GM21360 (cell line): Measurements from ENCODE around the gene GTF2A1L.
A peak's percentile ranks its signal among the peaks of the same experiment; 100 is the strongest.
"Not testable (repeated sequence)": the region's sequence is repeated elsewhere in the genome, so short reads cannot be mapped to it uniquely, and the experiment has no call there.

ENCODE experiments used
- ATAC-seq: cut with Tn5 transposase; IDR thresholded peaks from one replicate; pipeline ENCODE4 v1.9.1; 2021; ENCODE audit warnings: mild to moderate bottlenecking, moderate library complexity; ENCODE audit not compliant: unreplicated experiment

GTF2A1L gene

GRCh38 chr2:48607307-48608014 is 10.2 kb upstream of the GTF2A1L start:
- no peak for ATAC-seq

DNA sequence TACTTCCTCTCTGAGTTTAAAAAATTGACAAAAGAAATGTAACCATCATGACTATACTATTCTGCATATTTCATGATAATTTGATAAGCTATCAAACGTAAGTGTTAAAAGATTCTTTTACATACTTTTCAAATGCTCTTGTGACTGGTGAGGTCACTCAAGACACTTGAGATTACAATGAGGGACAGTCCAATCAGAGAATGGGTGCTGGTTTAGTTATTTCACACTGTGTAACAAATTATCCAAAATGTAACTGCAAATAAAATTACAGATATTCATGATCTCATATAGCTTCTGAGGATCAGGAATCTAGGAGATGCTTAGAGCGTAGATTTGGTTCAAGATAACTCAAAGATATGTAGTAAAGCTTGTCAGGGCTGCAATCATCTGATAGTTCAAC is 4.4 kb upstream of the GTF2A1L start:
- no peak for ATAC-seq

DNA sequence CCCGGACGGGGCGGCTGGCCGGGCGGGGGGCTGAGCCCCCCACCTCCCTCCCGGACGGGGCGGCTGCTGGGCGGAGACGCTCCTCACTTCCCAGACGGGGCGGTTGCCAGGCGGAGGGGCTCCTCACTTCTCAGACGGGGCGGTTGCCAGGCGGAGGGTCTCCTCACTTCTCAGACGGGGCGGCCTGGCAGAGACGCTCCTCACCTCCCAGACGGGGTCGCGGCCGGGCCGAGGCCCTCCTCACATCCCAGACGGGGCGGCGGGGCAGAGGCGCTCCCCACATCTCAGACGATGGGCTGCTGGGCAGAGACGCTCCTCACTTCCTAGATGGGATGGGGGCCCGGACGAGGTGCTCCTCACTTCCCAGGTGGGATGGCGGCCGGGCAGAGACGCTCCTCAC is 3.1 kb upstream of the GTF2A1L start:
- ATAC-seq = not testable (repeated sequence)

DNA sequence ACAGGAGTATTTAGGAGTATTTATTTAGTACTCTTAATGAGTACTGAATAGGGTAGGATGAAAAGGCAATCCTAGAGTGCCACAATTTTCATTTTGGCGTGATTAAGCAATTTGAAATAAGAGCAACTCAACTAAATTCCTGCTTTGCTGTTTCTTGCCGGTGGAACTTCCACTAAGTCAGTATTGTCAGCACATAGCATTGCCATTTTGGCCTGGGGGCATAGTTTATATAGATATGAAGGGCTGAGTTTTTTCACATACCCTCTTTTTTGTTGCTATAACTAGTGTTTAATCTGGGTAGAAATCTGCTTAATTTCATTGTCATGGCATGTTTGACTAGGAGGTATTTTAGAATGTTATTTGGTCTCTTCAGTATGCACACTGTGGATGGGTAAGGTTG is 1.9 kb downstream of the GTF2A1L start:
- no peak for ATAC-seq

DNA sequence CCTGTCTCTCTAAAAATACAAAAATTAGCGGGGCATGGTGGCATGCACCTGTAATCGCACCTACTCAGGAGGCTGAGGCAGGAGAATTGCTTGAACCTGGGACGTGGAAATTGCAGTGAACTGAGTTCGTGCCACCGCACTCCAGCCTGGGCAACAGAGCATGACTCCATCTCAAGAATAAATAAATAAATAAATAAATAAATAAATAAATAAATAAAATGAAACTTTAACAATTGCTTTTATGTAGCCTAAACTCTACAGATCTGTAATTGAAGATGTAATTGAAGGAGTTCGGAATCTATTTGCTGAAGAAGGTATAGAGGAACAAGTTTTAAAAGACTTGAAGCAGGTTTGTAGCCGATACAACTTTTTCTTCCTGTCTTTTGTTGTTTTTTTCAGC is 2.9 kb downstream of the GTF2A1L start:
- ATAC-seq = no peak

- ATAC-seq = not testable (repeated sequence)
Observed at GRCh38 chr2:48622691-48623090, 5.0 kb downstream of the GTF2A1L start.

DNA sequence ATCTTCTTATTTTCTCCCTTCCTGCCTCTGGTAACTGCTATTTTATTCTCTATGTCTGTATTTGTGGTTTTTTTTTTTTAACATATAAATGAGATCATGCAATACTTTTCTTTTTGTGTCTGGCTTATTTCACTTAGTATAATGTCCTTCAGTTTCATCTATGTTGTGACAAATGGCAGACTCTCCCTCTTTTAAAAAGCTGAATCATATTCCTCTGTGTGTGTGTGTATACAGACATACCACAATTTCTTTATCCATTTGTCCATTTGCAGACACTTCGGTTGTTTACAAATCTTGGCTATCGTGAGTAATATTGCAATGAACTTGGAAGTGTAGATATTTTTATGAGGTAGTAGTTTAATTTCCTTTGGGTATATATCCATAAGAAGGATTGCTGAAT is 7.0 kb downstream of the GTF2A1L start:
- ATAC-seq = no peak

GRCh38 chr2:48626047-48626446 is 8.4 kb downstream of the GTF2A1L start:
- no peak for ATAC-seq

DNA sequence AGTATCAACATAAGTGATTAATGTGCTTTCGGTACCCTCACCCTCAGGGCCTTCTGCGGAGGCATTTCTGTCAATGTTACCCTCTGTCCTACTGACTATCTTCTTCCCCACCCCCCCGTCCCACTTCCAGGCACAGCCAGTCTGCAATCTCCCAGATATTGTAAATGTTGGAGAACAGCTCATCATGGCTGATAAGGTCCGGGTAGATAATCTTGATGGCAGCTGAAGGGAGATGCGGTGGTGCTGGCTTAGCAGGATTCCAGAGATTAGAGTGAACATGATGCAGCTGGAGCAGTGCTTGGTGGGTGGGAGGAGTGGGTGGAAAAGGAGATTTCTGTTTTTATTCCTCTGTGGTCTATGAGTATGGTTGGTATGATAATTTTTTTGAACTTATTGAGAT is 15.5 kb downstream of the GTF2A1L start:
- no peak for ATAC-seq

- no peak for ATAC-seq
Observed at GRCh38 chr2:48635786-48636185, 18.1 kb downstream of the GTF2A1L start.

- ATAC-seq = no peak
Observed at GRCh38 chr2:48638261-48638660, 20.6 kb downstream of the GTF2A1L start.

- no peak for ATAC-seq
Observed at GRCh38 chr2:48651158-48651790, 33.6 kb downstream of the GTF2A1L start.

GRCh38 chr2:48668992-48669391 is 51.3 kb downstream of the GTF2A1L start:
- ATAC-seq = no peak

GRCh38 chr2:48673581-48673980 is 55.9 kb downstream of the GTF2A1L start:
- ATAC-seq = no peak

DNA sequence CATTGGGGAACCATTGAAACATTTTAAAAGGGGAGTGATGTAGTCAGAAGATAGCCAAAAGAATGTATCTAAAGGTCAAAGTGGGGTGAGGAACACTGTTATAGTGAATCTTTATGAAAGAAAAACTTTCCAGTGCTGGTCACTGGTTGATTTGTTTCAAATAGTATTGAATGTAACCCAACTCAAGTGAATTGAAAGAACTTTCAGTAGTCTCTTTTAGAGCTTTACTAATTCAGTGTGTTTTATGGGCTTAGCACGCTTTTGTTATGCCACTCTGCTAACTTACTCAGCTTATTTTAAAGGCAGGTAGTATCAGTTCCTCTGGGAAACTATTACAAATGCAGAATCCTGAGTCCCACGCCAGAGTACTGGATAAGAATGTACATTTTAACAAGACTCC is 57.3 kb downstream of the GTF2A1L start:
- ATAC-seq = peak; percentile 53

DNA sequence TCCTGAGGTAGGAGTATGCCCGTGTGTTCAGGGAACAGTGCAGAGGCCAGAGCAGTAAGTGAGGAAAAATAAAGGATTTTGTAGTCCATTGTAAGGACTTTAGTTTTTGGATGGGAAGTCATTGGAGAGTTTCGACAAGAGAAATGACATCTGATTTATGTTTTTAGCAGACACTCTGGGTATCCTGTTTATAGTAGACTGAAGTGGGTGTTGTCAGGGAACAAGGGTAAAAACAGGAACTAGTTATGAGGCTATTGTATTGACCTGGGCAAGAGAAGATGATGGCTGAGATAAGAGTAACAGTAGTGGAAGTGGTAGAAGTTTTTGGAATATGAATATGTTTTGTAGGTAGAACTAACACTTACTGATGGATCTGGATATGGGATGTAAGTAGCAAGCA is 59.8 kb downstream of the GTF2A1L start:
- ATAC-seq = no peak

DNA sequence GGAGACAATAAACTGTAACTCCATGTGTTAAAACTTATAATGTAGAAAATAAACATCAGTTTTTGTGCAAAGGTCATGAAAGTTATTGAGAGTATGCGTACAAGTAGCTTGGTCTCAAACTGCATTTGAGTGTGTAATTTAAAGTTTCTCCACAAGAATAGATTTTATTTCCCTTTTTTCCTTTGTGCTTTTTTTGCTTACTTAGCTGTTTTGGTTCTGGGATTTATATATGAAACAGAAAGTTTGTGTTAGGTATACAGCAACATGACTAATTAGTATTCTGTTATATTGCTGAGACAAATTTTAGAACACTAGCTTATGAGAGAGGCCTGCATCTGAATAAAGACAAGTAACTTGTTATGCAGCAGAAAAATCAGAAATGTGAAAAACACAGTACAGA is 67.5 kb downstream of the GTF2A1L start:
- ATAC-seq = no peak

DNA sequence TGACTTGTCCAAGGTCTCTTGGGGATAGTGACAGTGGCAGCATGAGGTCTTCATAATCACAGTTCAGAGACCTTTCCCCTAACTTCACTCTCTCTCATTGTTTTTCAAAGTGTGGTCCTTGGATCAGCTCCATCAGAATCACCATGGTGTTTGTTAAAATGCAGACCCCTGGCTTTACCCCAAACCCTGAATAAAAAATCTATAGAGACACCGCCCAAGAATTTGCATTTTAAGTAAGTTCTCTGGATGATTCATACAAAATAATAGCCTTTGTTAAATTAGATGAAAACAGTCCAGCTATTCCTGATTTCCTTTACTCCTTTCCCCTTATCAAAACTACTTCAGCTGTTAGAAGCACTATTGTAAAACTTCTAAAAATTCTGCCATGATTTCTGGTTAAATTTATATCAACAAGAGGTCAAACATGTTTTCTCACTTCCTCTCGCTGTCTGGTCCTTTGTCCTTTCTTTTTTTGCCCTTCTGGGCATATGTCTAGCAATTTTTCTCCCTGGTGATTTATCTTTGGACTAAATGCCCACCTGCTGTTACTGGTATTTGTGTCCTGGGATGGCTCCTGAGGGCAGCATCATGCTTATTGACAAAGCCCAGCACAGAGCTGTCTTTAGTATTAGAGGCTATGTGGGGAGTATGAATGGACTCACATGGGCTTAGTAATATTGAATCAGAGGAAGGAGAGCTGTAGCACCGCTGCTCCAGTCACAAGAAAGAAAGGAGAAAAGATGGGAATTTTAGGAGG is 74.5 kb downstream of the GTF2A1L start:
- no peak for ATAC-seq

DNA sequence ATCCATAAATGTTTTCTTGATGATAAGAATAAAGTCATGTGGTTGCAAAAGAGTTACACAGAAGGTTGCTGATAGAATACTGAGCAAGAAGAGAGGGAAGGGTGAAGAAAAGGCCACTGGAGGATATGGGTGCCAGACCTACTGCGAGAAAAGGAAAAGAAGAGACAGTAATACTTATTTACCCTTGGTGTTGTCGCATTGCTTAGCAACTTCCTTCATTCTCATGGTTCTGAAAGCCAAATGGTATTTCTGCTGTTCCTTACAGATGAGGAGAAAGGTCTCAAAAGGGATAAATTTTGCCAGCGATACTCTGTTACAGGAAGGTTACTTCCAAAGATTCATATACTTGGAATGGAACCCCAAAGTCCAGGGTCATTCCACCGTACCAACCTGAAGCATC is 75.4 kb downstream of the GTF2A1L start:
- no peak for ATAC-seq

DNA sequence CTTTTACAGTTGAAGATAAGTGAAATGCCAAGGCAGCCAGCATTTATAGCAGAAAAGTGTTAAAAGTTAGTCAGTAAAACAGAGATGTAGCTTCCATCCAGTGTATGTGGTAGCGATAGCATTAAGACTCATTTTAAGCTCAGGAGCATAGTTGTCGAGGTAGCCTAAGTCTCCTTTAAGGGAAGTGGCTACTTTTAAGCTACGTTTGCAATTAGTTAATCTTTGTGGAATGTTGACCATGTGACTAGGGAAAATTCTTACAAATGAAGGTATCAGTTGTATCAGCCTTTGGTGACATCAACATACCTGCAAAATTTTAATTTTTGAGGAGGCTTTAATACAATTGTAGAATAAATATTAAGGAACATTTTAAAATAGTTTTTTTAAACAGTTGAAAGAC is 76.0 kb downstream of the GTF2A1L start:
- no peak for ATAC-seq

GRCh38 chr2:48694149-48694548 is 76.5 kb downstream of the GTF2A1L start:
- ATAC-seq = no peak

DNA sequence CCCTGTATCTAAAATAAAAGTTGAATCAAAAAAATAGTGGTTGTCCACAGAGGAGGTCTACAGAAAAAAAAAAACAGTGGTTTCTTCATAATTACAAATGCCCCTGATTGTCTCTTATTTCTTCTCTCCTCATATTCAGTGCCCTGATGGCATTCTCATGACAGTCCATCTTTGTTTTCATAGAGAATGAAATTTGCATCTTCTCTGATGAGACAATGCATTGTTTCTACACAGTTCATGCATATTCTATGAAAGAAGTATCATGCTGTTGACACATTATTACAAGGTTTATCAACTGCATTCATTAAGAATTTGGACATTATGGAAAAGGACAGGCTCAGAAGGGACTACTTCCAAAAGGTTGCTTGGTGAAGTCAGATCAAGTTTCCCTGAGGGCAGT is 78.3 kb downstream of the GTF2A1L start:
- ATAC-seq = no peak
